NCI-H345 treated with DMSO at 0.1 percent for 48 hours (cell line): ENCODE measurements around the gene HLCS.
A peak's percentile ranks its signal among the peaks of the same experiment; 100 is the strongest.

Source experiments
- DNase-seq: peaks from one replicate; lab custom pipeline; 2025; ENCODE audit not compliant: unreplicated experiment; lab: John Stamatoyannopoulos, UW

HLCS gene

GRCh38 chr21:36985751-36986594 is 19.5 kb upstream of the HLCS start:
- no peak for DNase-seq

DNA sequence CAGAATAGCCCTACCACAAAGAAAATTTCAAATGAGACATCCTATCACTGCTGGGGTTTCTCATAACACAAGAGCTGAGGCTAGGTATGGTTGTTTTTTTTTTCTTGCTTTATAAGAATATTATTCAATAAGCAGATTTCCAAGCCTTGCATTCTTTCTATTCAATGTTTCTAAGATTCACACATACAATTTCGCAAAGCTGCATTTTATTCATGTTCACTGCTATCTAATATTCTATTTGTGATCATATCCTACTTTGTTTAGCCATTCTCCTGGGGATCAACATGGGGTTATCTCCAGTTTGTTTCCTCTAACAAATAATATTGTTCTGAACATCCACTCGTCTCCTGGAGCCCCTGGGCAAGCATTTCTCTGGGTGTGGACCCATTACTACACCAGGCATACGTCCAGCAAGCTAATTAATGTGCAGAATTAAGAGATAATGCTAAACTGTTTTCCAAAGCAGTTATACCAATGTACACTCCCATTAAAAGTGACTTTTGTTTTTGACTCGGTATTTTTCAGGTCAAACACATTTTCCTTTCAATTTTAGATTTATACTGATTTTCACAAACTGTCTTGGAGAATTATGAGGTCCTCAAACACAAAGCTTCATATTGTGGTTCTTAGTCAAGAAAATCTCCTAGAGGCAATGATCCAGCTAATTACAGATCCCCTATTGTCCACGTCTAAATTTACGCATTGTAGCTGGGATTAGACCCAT is 15.7 kb upstream of the HLCS start:
- no peak for DNase-seq

DNA sequence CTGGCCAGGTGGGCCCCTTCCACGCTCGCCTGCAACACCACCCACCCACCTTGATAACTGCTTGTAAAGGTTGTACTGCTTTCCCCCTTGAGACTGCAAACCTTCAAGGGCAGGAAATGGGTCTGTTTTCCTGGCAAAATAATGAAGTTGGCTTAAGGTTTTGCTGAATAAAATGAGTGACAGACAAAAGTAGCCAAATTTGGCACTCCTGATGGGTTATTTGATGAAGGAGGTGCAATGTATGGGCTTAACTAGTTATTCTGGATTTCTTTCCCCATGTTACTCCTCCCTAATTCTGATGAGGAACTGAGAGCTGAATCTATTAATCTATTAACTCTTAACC is 14.6 kb upstream of the HLCS start:
- no peak for DNase-seq

DNA sequence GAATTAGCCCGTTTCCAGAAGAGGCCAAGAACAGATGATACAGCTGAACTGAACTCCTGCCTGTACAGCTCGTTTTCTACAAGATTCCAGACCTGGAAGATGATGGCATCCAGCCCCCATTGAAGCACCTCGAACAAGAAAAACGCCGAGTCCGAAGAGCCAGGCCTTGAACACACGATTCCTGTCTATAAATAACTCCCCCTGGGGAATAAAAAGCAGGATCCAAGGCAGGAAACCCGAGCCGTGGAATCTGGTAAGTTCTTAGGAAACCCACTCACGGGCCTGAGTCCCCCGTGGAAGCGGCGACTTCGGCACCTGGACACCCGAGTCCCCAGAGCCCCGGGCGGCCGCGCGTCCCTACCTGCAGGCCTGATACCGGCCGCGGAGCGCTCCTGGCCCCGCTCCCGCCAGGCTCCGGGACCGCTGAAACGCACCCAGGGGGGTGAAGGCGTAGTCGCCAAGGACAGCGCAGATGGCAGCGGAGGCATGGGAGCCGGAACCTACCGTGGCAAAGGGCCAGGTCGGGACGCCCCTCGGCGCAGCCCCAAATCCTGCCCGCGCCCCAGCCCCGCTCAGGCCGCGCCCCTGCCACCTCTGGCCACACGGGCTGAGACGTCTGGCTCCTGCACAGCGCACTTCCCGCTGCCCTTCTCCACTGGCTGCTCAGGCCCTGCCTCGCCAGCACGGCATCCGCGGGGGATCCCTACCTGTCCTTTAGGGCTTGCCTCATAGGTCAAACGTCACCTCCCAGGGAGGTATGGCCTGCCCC is 14.0 kb upstream of the HLCS start:
- peak; percentile 34 for DNase-seq

- DNase-seq = peak; percentile 53
Observed at GRCh38 chr21:36976882-36977651, 10.6 kb upstream of the HLCS start.

- DNase-seq = no peak
Observed at GRCh38 chr21:36976228-36976861, 9.9 kb upstream of the HLCS start.

GRCh38 chr21:36974851-36975192 is 8.4 kb upstream of the HLCS start:
- no peak for DNase-seq

DNA sequence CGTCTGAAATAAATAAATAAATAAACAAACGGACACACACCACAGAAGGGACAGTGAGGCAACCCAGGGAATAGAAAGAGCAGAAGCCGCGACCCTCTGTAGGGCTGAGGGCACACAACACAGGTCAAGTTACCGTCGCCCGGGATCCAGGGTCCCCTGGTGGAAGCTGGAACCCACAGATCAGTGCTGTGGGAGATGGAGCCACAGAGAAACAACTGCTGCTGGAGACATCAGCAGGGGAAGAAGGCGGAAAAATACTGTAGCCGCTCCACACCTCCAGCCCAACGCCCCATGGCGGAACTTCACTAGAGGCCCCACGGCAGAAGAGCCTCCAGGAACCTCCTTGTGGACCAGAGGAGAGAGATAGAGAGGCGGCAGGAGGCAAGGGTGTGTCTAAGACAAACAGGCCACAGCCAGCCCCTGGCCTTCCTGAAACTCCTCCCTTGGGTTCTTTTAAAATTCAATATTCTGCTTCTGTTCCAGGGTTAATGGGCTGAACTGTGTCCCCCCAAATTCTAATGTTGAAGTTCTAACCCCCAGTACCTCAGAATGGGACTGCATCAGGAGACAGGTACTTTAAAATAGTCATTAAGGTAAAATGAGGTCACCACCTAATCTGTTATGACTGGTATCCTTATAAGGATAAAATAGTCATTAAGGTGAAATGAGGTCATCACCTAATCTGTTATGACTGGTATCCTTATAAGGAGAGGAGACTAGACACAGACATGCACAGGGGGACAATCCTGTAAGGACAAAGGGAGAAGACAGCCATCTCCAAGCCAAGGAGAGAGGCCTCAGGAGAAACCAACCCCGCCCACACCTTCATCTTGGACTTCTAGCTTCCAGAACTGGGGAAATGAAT is 7.7 kb upstream of the HLCS start:
- DNase-seq = no peak

GRCh38 chr21:36968976-36969375 is 2.5 kb upstream of the HLCS start:
- no peak for DNase-seq

DNA sequence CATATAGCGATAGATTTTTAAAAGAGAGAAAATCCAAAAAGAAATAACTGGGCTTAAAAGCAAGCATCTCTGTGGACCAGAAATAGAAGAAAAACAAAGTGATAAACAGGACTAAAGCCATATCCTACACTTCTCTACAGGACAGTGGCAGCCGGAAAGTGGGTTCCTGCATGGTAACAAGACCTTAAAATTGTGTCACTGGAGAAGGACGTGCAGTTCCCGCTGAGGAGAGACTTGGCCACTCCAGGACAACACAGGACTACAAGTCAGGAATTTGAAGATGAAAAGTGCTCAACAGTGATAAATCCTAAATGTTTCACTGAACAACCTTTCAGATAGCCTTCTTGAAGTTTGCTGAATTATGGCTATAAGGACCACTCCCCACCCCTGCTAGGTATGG is 1.9 kb upstream of the HLCS start:
- no peak for DNase-seq

DNA sequence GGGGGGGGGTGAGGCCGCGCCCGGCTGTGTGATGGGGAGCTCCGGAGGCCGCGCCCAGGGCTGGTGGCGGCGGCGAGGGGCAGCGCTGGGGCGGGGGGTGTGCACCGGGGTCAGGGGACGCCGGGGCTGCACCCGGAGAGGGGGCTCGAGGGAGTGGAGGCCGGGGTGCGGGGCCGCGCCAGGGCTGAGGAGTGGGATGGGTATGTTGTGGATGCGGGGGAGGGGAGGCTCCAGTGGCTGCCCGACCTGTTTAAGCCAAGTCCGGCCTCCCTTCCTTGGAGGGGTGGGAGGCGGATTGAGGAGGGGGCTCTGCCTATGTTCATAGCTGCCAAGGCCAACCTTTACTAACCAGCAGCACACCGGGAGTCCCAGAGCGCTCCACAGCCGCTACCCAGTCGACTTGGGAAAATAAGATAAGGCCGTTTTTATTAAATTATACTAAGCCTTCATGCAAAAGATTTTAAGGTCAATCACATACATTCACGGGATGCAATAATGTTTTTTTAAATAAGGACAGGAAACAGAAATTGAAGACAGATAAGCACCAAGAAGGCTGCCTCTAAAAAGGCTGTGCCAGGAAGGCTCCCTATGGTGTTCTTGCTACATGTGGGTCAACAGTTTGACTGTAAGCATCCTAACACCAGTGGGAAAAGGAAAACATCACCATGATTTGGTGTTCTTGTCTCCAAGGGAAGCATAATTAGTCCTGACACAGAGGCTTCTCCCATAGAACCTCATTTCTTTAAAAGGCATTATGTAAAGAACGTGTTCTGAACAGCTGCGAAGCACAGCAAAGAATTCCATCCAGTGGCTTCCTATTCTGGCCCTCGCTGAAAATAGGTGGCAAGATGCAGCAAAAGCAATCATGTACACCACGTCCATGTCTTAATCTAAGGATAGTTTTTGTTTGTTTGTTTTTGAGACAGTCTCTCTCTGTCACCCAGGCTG is 626 bp upstream of the HLCS start:
- DNase-seq = peak; percentile 48

DNA sequence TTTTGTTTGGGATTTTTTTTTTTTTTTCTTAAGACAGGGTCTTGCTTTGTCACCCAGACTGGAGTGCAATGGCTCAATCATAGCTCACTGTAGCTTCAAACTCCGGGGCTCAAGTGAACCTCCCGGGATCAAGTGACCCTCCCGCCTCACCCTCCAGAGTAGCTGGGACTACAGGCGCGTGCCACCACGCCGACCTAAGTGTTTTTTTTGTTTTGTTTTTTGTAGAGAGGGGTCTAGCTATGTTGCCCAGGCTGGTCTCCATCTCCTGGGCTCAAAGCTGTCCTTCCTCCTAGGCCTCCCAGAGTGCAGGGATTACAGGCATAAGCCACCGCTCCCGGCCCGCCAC is 776 bp downstream of the HLCS start:
- no peak for DNase-seq

- no peak for DNase-seq
Observed at GRCh38 chr21:36964827-36965719, 1.4 kb downstream of the HLCS start.

DNA sequence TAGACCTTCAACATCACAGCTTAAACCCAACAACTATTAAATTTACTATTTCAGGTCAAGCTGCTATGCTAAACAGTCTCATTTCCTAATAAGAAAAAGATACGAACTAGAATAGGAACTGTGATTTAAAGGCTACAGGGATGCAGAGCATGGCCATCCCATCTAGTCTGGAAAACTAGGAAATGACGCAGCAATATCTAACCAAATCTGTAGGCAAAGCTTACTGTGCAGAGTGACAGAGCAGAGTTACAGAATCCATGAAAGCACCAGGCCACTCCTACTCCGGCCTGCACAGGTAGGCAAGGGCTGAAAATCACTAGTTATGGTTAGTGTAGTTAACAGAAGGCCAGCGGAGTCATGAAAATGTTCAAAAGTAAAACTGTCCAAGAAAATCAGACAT is 2.1 kb downstream of the HLCS start:
- no peak for DNase-seq

GRCh38 chr21:36962098-36962780 is 4.2 kb downstream of the HLCS start:
- DNase-seq = no peak

DNA sequence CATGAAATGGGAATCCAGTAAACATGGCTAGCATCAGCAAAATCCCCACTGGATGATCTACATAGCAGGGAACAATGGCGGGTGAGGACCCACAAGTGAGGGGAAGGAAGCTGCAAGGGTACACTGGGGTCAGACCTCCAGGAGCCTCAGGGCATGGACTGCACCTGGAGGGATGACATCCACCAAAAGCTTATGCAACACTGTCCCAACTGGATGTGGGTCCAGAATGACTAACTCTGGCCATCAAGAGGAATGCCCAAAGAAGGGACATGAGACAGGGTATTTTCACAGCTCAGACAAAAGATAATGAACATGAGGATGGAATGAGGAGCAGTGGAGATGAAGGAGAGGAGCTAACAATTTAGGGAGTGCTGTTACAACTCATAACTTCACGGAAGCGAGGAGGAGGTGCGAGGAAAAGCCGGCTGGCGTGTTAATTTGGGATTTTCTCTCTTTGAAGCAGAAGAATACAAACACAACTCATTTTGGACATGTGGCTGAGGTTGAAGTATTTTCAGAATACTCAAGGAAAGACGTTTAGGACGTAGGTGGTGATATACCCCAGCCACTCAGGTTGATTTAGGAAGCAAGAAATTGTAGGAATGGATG is 5.7 kb downstream of the HLCS start:
- DNase-seq = no peak
